GM21737 (cell line): ENCODE results near the gene CCNF.
"Not testable (repeated sequence)": the region's sequence is repeated elsewhere in the genome, so short reads cannot be mapped to it uniquely, and the experiment has no call there.

ENCODE experiments used
- ATAC-seq: cut with Tn5 transposase; IDR thresholded peaks from one replicate; pipeline ENCODE4 v1.9.1; 2021; ENCODE audit warnings: mild to moderate bottlenecking, moderate library complexity; ENCODE audit not compliant: unreplicated experiment

The CCNF gene

GRCh38 chr16:2471016-2471652 lies 41.9 kb downstream of the CCNF start, which contains the start of gene NTN3:
Gene NTN3 (plus strand): TSS chr16:2471297. CDS start chr16:2471702, 405 bp downstream.
- ATAC-seq: no peak

GRCh38 chr16:2471653-2472487 lies 42.6 kb downstream of the CCNF start:
- no peak for ATAC-seq

- ATAC-seq: no peak
These were observed 43.2 kb downstream of the CCNF start for GRCh38 chr16:2472488-2472864.

GRCh38 chr16:2472885-2473445 lies 43.7 kb downstream of the CCNF start:
- no peak for ATAC-seq

DNA sequence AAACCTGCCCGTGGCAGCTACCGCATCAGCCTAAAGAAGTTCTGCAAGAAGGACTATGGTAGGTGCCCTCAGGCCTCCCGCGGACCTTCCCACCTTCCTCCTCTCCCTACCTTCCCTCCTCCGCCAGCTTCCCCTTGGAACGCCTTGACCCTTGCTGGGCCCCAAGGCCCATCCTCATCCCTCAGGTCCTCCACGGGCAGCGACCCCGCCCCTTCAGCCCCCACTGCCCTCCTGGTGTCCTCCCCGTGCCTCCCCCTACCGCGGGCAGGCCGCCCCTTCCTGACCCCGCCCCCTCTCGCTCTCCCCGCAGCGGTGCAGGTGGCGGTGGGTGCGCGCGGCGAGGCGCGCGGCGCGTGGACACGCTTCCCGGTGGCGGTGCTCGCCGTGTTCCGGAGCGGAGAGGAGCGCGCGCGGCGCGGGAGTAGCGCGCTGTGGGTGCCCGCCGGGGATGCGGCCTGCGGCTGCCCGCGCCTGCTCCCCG lies 44.2 kb downstream of the CCNF start:
- ATAC-seq: peak; percentile 3

DNA sequence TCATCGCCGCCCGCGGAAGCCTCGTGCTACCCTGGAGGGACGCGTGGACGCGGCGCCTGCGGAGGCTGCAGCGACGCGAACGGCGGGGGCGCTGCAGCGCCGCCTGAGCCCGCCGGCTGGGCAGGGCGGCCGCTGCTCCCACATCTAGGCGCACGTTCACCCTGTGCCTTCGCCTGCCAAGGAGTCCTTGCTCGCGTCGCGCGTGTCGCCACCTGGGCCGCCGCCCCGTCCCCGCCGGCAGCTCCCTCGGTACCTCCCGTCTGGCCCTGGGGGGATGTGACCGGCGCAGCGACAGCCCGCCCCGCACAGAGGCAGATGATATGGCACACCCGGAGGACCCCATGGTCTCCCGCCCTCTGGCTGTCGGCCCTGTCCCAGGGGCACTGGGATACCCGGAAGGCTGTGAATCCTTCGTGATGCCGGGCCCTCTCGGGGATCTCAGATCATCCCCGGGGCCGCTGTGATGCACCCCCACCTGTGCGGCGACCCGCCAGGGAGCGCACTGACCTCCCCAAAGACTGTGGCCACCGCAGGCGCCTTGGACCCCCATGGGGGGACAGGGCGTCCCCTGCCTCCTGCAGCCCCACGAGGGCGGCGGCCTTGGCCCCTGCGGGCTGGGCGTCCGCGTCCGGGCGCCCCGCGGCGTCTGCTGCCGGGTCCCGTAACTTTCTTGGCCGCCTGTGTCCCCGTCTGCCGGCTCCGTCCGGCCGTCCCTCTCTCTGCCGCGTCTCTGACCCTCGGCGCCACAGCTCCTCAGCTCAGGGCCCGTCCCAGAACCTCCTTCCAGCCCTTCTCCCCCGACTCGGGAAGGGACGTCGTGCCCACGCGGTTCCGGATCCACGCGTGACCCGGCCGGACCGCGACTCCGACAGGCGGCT lies 45.0 kb downstream of the CCNF start:
- peak; percentile 33 for ATAC-seq

DNA sequence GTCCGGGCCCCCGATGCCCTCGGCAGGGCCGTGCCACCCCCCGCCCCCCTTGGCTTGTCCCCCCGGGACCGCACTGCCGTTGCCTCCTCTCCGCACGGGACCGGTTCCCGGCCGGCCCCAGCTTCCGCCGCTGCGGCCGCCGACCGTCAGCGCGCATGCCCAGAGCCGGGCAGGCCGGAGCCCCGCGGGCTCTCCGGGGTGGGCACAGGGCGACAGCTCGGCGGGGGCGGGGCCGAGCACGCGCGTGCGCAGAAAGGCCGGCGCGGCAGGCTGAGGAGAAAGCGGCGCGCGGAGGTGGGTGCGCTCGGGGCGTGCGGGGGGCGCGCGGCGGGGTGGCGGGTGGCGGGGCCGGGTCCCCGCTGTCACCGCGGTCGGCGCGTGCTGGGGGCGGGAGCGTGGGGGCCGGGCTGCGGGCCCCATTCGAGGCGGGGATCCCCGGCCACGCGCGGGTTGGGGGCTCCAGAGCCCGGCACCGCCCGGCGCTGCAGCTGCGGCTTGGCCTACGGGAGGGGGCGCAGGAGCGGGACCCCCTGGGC lies 45.7 kb downstream of the CCNF start, which contains the start of gene TBC1D24:
Gene TBC1D24, plus strand, starts transcription at position 251 of the 536 bp plus-strand sequence. CDS start 21,022 bp downstream, outside the sequence.
- ATAC-seq: peak; percentile 51

DNA sequence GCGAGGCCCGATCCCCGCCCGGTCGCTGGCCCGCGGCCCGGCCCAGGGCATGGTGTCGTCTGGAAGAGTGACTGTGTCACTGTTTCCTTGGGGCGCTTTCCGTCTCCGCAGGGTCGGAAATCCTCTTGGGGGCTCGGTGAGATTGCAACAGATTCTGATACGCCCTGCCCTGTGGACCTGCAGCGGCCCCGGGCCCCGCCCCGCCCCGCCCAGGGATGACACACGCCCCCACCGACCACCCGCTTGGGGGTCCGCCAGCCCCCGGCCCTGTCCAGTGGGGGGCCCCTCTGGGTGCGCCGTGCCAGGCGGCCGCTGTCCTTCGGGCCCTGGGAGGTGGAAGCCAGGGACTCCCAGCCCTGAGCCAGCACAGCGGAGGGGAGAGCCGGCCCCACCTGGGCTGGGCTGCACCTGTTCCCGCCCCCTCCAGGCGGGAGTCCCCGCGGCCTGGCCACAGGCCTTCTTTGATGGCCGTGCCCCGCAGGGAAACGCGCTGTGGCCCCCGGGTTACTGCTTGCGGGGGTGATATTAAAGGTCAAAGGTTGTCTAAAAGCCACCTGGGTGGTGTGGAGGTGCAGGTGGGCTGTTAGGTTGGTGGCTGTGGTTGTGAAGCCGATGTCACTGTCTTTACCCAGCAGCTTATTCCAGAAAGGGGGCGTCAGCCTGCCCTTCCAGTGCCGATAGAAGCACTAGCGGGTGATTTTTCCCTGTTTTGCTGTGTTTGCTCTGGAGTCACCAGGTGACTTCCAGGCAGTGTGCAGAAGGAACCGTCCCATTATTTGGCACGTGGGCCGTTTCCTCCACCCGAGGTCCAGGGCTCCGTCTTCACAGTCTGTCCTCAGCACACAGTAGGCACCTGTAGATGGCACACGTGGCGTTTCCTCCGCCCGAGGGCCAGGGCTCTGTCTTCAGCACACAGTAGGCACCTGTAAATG lies 46.4 kb downstream of the CCNF start:
- ATAC-seq: peak; percentile 10

GRCh38 chr16:2476345-2476720 lies 47.1 kb downstream of the CCNF start:
- ATAC-seq: no peak

DNA sequence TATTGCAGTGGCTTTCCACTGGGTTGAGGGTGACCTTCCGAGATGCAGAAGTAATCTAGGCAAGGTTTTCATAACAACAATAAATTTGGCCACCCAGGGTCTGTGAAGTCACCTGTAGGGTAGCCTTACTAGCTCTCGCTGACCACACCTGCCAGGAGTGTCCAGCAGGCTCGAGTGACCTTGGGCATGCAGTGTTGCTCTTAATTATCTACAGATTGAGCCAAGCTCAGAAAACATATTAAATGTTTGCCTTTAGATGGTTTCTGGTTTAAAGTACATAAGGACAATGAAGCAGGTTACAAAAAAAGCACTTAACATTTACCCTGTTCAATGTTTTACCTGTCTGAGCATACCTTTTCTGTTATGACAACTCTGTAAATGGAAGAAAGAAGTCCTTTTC lies 47.5 kb downstream of the CCNF start:
- no peak for ATAC-seq

GRCh38 chr16:2477327-2477726 lies 48.1 kb downstream of the CCNF start:
- no peak for ATAC-seq

GRCh38 chr16:2478279-2478678 lies 49.0 kb downstream of the CCNF start:
- no peak for ATAC-seq

DNA sequence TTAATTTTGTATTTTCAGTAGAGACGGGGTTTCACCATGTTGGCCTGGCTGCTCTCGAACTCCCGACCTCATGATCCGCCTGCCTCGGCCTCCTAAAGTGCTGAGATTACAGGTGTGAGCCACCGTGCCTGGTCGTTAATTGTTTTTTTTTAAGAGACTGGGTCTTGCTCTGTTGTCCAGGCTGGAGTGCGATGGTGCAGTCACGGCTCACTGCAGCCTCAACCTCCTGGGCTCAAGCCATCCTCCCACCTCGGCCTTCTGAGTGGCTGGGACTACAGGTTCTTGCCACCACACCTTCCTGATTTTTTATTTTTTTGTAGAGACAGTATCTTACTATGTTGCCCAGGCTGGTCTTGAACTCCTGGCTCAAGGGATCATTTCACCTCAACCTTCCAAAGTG lies 50.7 kb downstream of the CCNF start:
- ATAC-seq: not testable (repeated sequence)

DNA sequence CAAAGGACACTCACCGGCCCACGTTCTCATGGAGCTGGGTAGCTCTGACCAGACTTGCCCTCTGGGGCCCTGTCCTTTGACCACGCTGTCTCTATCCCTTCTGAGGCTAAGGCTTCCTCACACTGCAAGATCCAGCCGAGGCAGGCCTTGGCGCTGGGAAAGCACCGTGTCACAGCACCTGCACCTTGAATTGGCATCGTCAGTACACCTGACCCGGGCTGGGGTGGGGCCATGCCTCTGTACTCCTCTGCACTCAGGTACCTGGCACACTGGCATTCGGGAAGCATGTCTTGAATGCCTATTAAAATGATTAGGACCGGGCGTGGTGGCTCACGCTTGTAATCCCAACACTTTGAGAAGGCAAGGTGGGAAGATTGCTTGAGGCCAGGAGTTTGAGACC lies 51.7 kb downstream of the CCNF start:
- ATAC-seq: no peak

DNA sequence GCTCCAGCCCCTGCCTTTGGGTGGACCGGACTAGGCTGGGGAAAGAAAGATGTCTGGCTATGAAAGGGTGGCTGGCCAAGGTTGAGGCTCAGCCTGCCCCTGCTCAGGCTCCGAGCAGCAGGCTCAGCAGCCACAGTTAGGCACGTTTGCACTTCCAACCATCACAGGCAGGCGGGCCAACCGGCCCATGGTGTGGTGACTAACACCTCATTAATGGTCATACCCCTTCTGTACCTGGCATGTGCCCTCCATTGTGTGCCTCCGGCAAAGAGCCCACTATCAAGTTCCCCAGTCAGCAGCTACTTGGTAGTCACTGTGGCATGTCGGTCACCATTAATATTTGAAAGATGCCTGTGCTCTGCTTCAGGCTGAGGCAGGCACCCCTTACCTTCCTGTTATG lies 52.4 kb downstream of the CCNF start:
- no peak for ATAC-seq

DNA sequence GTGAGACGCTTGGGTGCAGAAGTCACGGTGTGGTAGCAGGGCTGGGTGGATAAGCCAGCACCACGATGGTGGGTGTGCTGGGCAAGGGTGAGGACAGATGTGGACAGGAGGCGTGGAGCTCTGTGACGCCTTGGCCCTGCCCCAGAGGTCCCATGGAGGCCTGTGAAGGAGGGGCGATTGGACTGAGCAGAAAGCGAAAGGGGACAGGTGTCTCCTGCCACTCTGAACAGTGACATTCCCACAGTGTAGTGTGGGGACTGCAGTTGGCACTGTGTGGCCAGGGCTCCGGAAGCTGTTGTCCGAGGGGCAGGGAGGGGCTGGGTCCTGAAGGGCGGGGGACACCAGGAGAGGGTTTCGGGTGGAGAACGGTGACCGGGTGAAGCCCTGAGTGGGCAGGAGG lies 53.0 kb downstream of the CCNF start:
- no peak for ATAC-seq

DNA sequence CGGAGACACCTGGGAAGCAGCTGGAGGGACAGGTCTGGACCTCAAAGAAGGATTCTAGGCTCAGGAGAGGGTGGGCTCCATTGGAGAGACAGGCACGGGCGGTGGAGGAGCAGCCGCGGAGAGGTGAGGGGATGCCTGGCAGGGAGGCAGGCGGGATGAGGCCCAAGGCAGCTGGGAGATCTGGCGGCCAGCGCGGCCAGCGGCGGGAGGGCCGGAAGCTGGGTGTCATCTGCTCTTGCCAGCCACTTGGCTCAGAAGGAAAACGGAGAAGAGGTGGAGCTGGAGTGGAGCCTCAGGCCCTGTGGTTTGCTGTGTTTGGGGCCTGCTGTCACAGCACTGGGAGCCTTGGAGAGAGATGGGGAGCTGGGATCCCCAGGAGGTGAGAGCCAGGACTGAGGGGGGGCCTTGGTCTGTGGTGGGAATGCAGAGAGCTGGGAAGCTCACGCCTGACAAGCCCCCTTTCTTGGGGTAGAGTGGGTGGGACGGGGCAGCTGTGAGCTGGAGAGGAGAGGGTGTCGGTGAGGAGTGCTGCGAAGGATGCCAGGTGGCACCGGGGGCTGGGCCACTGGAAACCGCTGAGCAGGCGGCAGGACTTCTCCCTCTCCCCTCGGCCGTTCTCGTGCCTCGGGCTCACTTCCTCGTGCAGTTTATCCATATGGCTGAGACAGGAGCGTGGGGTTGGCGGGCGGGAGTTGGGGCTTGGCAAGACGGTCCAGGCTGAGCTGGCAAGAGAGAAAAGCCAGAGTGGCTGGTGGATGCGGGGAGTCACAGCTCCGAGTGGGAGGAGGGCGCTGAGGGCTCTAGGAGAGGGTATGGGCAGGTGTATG lies 53.7 kb downstream of the CCNF start:
- ATAC-seq: no peak
